GM12892 (cell line): ENCODE results near the gene NUDT16.
"Not testable (repeated sequence)": the region's sequence is repeated elsewhere in the genome, so short reads cannot be mapped to it uniquely, and the experiment has no call there.

Experiments
- POLR2A ChIP-seq: IDR thresholded peaks from 2 replicates; pipeline ENCODE4 v1.6.1; 2011; ENCODE audit warnings: low read depth, low read length, control low read depth
- POLR2AphosphoS5 ChIP-seq: IDR thresholded peaks from 2 replicates; pipeline ENCODE4 v1.6.1; 2011; ENCODE audit warnings: low read depth, low read length, control low read depth

- not testable (repeated sequence) for TF ChIP-seq POLR2A, POLR2AphosphoS5
Measured at GRCh38 chr3:131380821-131381444, 641 bp upstream of the NUDT16 start.
